ENCODE data around the gene OR2M5.

DNA sequence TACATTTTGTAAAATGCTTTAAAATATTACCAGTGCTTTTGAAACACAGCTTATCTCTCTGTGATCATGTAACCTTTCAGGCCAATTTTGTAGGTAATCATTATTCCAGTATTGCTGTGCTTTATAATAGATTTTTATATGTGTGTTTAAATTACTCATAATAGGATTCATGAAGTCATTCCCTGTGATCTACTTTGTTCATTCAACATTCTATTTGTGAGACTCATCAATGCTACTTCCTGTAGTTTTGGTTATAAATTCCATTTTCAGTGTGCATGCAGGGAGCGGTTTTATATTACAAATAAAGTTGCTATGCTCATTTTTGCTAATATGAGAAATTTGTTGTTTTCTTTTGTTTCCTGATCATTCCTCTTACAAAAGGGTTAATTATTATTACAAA is 4.1 kb upstream of the OR2M5 start:
- TF ChIP-seq, protein P1, sequence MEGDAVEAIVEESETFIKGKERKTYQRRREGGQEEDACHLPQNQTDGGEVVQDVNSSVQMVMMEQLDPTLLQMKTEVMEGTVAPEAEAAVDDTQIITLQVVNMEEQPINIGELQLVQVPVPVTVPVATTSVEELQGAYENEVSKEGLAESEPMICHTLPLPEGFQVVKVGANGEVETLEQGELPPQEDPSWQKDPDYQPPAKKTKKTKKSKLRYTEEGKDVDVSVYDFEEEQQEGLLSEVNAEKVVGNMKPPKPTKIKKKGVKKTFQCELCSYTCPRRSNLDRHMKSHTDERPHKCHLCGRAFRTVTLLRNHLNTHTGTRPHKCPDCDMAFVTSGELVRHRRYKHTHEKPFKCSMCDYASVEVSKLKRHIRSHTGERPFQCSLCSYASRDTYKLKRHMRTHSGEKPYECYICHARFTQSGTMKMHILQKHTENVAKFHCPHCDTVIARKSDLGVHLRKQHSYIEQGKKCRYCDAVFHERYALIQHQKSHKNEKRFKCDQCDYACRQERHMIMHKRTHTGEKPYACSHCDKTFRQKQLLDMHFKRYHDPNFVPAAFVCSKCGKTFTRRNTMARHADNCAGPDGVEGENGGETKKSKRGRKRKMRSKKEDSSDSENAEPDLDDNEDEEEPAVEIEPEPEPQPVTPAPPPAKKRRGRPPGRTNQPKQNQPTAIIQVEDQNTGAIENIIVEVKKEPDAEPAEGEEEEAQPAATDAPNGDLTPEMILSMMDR (conservative IDR thresholded peaks at IDR 0.05 in 1 of 2, IDR thresholded peaks at IDR 0.05 in 1 of 2; ENCODE audit: low read depth in 1 of 2, low read length in 2 of 2): no peak
- no peak for TF ChIP-seq EZH2 (IDR thresholded peaks at IDR 0.05; ENCODE audit: low read length, missing control alignments)

Data from fibroblast of lung (primary cell).